ENCODE data around the gene SEMA3E.

- no peak for TF ChIP-seq EZH2 (IDR thresholded peaks at IDR 0.05; ENCODE audit: insufficient read depth, low read length)
- no peak for TF ChIP-seq CTCF (IDR thresholded peaks at IDR 0.05; ENCODE audit: insufficient read depth, low read depth, low read length)
Observed at GRCh38 chr7:83466956-83467355, 182.0 kb downstream of the SEMA3E start.

Measured in astrocyte (in vitro differentiated cells and primary cell).